Measurements from ENCODE around the gene SMNDC1.

Gene SMNDC1

GRCh38 chr10:110327262-110327914, 22.7 kb upstream of the SMNDC1 start:
- no peak for DNase-seq
- ATAC-seq = no peak

GRCh38 chr10:110326351-110327032, 21.8 kb upstream of the SMNDC1 start:
- ATAC-seq = peak; percentile 44
- DNase-seq = no peak

- no peak for DNase-seq
- ATAC-seq = peak; percentile 58
Observed at GRCh38 chr10:110324805-110325280, 20.1 kb upstream of the SMNDC1 start.

DNA sequence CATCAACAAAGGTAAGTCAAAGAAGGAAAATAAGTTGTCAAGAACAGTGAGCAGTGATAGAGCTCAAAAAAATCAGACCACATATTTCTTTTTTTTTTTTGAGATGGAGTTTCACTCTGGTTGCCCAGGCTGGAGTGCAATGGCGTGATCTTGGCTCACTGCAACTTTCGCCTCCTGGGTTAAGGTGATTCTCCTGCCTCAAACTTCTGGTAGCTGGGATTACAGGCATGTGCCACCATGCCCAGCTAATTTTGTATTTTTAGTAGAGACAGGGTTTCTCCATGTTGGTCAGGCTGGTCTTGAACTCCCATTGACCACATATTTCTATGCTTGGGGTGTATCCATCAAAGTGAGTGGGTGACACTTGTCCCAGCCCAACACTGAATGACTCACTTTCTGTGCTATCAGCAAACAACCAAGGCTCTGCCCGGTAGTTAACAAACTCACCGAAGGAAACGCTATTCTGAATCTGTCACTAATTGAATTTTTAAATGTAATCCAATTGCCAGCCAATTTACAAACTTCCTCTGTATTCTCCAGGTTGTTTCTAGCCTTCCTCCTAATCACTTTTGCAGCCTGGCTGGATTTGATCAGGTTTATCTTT, 19.6 kb upstream of the SMNDC1 start:
- DNase-seq = no peak
- ATAC-seq = peak; percentile 49

DNA sequence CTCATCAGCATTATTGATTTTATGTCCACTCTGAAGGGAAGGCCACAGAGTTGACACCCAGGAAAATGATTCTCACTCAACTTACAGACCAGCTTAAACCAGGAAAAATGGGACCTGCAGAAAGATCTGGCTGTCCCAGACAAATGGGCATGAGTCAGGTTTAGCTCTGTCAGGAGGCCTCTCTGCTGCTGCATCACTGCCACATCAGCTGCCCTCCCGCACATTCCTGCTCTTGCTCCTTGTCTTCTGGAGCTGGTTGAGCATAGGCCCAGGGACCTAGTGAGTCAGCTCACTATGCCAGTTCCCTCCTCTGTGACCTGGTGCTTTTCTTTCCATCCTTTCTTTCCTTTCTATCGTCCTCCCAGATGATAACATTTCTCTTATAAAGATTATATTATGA, 18.8 kb upstream of the SMNDC1 start:
- ATAC-seq = no peak
- DNase-seq = no peak

- no peak for ATAC-seq
- no peak for DNase-seq
Observed at GRCh38 chr10:110321869-110322620, 17.3 kb upstream of the SMNDC1 start.

- ATAC-seq (peak; percentile 28), DNase-seq (no peak)
Observed at GRCh38 chr10:110317866-110318850, 13.4 kb upstream of the SMNDC1 start.

DNA sequence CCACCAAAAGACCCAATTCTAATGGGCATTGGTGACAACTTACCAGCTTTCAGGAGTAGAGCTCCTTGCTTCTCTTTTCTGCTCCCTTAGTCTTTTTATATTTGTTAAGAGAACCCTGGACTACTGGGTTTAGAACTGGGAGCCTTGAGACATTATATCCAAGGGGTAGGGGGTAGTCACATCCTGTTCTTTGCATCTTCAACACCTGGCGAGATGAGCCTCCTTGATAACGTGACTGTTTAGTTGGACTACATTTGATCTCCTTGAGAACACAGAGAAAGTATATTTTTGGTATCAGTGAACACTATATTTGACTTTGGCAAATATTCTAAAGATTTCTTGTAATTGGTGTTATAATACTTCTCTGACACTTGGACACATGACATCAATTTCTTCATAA, 9.0 kb upstream of the SMNDC1 start:
- no peak for DNase-seq
- ATAC-seq = no peak

- ATAC-seq (no peak), DNase-seq (no peak)
Observed at GRCh38 chr10:110312206-110312605, 7.5 kb upstream of the SMNDC1 start.

GRCh38 chr10:110311357-110311949, 6.7 kb upstream of the SMNDC1 start:
- ATAC-seq = no peak
- DNase-seq = peak; percentile 50

DNA sequence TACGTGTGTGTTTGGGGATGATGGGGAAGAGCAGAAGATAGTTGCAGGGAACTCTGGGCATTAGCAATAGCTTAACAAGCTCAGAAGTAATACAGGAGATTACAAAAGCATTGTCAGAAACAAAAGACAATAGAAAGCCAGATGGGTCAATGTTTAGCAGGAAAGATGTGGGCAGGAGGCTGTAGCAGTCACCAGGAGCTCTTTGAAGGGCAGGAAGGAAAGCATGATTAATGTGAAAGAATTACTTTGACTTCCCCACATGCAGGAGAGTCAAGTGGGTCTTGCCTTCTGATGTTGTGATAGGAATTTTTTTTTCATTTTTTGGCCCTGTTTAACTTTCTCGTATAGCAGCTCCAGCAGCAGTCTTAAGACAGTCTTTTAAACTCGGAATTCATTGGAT, 6.0 kb upstream of the SMNDC1 start:
- ATAC-seq (peak; percentile 33), DNase-seq (no peak)

DNA sequence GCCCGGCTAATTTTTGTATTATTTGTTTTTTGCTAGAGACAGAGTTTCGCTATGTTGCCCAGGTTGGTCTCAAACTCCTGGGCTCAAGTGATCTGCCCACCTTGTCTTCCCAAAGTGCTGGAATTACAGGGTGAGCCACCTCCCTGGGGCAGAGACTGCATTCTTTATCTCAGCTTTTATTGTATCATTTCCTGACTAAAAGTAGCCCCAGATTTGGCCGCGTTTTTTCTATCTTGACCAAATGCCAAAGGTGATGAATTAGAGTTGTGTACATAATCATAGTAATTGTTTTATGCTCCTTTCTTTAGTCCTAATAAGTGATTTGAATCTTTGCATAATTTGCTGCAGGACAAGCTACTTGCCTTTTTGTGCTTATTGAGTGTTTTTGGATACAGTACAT, 3.1 kb upstream of the SMNDC1 start:
- ATAC-seq = no peak
- no peak for DNase-seq

GRCh38 chr10:110306452-110306768, 1.7 kb upstream of the SMNDC1 start:
- ATAC-seq (no peak), DNase-seq (no peak)

DNA sequence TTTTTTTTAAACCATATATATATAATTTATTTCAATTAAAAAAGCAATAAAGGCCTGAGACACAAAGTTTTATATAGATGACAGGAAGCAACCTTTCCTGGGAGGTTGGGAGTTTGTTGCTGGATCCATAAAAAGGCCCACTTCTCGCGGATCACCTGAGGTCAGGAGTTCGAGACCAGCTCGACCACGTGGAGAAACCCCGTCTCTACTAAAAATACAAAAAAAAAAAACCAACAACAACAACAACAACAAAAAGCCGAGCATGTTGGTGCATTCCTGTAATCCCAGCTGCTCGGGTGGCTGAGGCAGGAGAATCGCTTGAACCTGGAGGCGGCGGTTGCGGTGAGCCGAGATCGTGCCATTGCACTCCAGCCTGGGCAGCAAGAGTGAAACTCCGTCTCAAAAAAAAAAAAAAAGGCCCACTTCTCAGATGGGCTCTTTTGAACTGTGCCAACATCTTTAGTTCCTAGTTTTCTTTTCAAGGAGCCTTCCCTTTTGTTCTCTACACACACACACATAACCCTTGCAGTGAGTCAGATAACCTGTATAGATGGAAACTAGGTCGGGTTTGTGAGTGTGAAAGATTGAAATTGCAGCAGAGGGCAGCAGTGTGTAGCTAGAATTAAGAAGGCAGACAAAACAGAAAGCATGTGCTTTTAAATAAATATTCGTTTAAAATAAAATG, 1.2 kb upstream of the SMNDC1 start:
- ATAC-seq (peak; percentile 78), DNase-seq (peak; percentile 29)

- peak; percentile 50 for DNase-seq
Observed at GRCh38 chr10:110304394-110304779, 333 bp downstream of the SMNDC1 start.

GRCh38 chr10:110303681-110304080, 1.0 kb downstream of the SMNDC1 start:
- no peak for DNase-seq
- ATAC-seq = no peak

More at GRCh38 chr10:110304394-110304779, 333 bp downstream of the SMNDC1 start:
- peak; percentile 61 for ATAC-seq

GRCh38 chr10:110300486-110300986, 4.2 kb downstream of the SMNDC1 start:
- ATAC-seq = no peak
- DNase-seq = no peak

- no peak for ATAC-seq
Observed at GRCh38 chr10:110296966-110297365, 7.8 kb downstream of the SMNDC1 start.

GRCh38 chr10:110286841-110287240, 17.9 kb downstream of the SMNDC1 start:
- ATAC-seq (no peak), DNase-seq (no peak)

More at GRCh38 chr10:110296966-110297365, 7.8 kb downstream of the SMNDC1 start:
- no peak for DNase-seq

GRCh38 chr10:110285501-110285900, 19.2 kb downstream of the SMNDC1 start:
- no peak for ATAC-seq
- DNase-seq = no peak

Measured in stimulated activated naive CD8-positive, alpha-beta T cell treated with anti-CD3 and anti-CD28 coated beads, Interleukin-15, Interleukin-2, amounts not matched to agents 100 U/mL and 50 U/mL, for 24 hours (primary cell).